ENCODE measurements around the gene VTI1A. TPM values are rescaled to one million over a fixed set of nuclear protein-coding genes. Genes with fewer than 3 reads are reported as not detected.

VTI1A gene
- total RNA-seq, 3 donors from 2014 or later (not counting 1 experiment from before 2014, with no cell fraction given) = 62.6 to 77.6 (median 68.2) TPM

DNA sequence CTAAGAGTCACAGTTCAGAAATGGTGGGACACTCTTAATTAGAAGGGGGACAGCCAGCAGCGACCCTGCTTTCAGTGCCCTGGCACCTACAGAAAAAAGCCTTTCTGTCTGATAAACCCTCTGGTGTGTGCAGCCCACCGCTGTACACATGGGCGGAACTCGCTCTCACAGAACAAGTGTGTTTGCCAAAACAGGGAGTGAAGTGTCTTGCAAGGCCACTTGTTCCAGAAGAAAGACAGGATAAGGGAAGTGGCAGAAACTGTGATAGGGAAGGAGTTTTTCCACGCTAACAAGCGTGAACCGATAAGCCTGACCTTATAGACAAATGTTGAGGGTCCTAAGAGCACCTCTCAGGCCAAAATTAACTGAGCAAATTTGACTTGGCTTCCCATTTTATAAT is 299.3 kb downstream of the VTI1A start:
- Histone ChIP-seq H3K4me1 (ENCODE audit: control insufficient read depth, insufficient read depth, low read length) (no peaks in the 10 kb centered on the region), H3K9me3 (ENCODE audit: control insufficient read depth, insufficient read depth, low read length) (no peaks in the 10 kb centered on the region), H3K36me3 (ENCODE audit: control insufficient read depth, insufficient read depth, low read length) (no peaks in the 10 kb centered on the region), H3K27ac (ENCODE audit: low read length) (no peak overlapping the region), H3K27me3 (ENCODE audit: control insufficient read depth, insufficient read depth, low read length) (no peaks in the 10 kb centered on the region), H3K4me3 (ENCODE audit: low read length) (no peak overlapping the region)
- Mint-ChIP-seq H3K36me3 (no peaks in the 10 kb centered on the region), H3K27me3 (ENCODE audit: low read depth in 2 of 2) (no peaks in the 10 kb centered on the region), H3K9me3 (no peaks in the 10 kb centered on the region), H3K27ac (no peak overlapping the region), H3K4me3 (no peak overlapping the region), H3K4me1 (peaks cover 14 to 16% of the 10 kb centered on the region in 2 donors)
- intact Hi-C loops (cut with micrococcal nuclease) = no loop called here
- TF ChIP-seq CTCF (IDR thresholded peaks at IDR 0.05) = no peak
- ATAC-seq (no peak), DNase-seq (no peak)
- WGBS (ENCODE audit: insufficient coverage) = 95% methylated on average over 7 of the region's 7 CpGs

GRCh38 chr10:112750427-112751167 is 303.6 kb downstream of the VTI1A start:
- Mint-ChIP-seq H3K27ac (no peak overlapping the region), H3K4me1 (no peaks in the 10 kb centered on the region), H3K27me3 (ENCODE audit: low read depth in 2 of 2) (no peaks in the 10 kb centered on the region), H3K36me3 (peaks cover 6% of the 10 kb centered on the region), H3K9me3 (no peaks in the 10 kb centered on the region), H3K4me3 (no peak overlapping the region)
- H3K4me1 ChIP-seq (ENCODE audit: control insufficient read depth, insufficient read depth, low read length) = no peaks in the 10 kb centered on the region
- TF ChIP-seq CTCF (IDR thresholded peaks at IDR 0.05) = no peak
- H3K27me3 ChIP-seq (ENCODE audit: control insufficient read depth, insufficient read depth, low read length) = no peaks in the 10 kb centered on the region
- 95% methylated on average over 6 of the region's 6 CpGs for WGBS (ENCODE audit: insufficient coverage)
- ATAC-seq (no peak), DNase-seq (no peak)
- intact Hi-C loops (cut with micrococcal nuclease) = no loop called here
- H3K36me3 ChIP-seq (ENCODE audit: control insufficient read depth, insufficient read depth, low read length) = no peaks in the 10 kb centered on the region
- H3K27ac ChIP-seq (ENCODE audit: low read length) = no peak overlapping the region
- H3K4me3 ChIP-seq (ENCODE audit: low read length) = no peak overlapping the region
- no peaks in the 10 kb centered on the region for H3K9me3 ChIP-seq (ENCODE audit: control insufficient read depth, insufficient read depth, low read length)

DNA sequence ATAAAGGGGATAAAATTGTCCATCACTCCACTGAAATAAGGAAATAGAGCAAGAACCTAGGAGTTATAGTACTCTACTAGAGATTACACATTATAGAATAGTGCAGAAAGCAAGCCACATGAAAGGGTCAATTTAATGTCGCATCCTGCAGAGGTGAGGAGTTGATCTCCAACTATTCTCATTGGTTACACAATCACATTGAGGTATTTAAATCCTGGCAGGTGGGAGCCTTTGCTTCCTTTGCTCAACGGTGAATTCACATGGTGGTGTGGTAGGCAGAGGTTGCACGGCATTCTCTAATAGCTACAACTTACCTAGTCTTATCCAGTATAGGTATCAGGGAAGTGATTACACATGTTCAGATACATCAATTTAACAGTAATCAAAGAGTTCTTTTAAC is 304.6 kb downstream of the VTI1A start:
- H3K4me3 Mint-ChIP-seq = no peak overlapping the region

More for the DNA sequence above, 304.6 kb downstream of the VTI1A start:
- no peaks in the 10 kb centered on the region for H3K4me1 ChIP-seq (ENCODE audit: control insufficient read depth, insufficient read depth, low read length)
- no peak overlapping the region for H3K27ac Mint-ChIP-seq
- no peaks in the 10 kb centered on the region for H3K9me3 Mint-ChIP-seq
- no peaks in the 10 kb centered on the region for H3K9me3 ChIP-seq (ENCODE audit: control insufficient read depth, insufficient read depth, low read length)
- H3K27ac ChIP-seq (ENCODE audit: low read length) = no peak overlapping the region
- H3K4me1 Mint-ChIP-seq = no peaks in the 10 kb centered on the region
- ATAC-seq (no peak), DNase-seq (no peak)
- H3K36me3 Mint-ChIP-seq = peaks cover 6% of the 10 kb centered on the region
- H3K36me3 ChIP-seq (ENCODE audit: control insufficient read depth, insufficient read depth, low read length) = no peaks in the 10 kb centered on the region
- no peaks in the 10 kb centered on the region for H3K27me3 Mint-ChIP-seq (ENCODE audit: low read depth in 2 of 2)
- WGBS (ENCODE audit: insufficient coverage) = no CpG with 5 or more reads among the region's 3 CpGs
- intact Hi-C loops (cut with micrococcal nuclease) = no loop called here
- no peaks in the 10 kb centered on the region for H3K27me3 ChIP-seq (ENCODE audit: control insufficient read depth, insufficient read depth, low read length)
- TF ChIP-seq CTCF (IDR thresholded peaks at IDR 0.05) = no peak
- no peak overlapping the region for H3K4me3 ChIP-seq (ENCODE audit: low read length)
